ENCODE results near the gene GNB1.

- TF ChIP-seq CTCF (IDR thresholded peaks at IDR 0.05), result no peak
- no peak for TF ChIP-seq KAT7 (CRISPR knock-in tag; IDR thresholded peaks at IDR 0.05; ENCODE audit: borderline replicate concordance)
- no peak for TF ChIP-seq TEAD4 (CRISPR knock-in tag; IDR thresholded peaks at IDR 0.05)
Measured at GRCh38 chr1:1898246-1898933, 7.5 kb upstream of the GNB1 start.

Measured in WTC11 (cell line).